ENCODE results near the gene CYSRT1. TPM values are rescaled to one million over a fixed set of nuclear protein-coding genes. Genes with fewer than 3 reads are reported as not detected.
A peak's percentile ranks its signal among the peaks of the same experiment; 100 is the strongest.
"Not testable (repeated sequence)": the region's sequence is repeated elsewhere in the genome, so short reads cannot be mapped to it uniquely, and the experiment has no call there.

CYSRT1 gene
- total RNA-seq, 1 donor from 2014 or later, result 3.9 TPM

DNA sequence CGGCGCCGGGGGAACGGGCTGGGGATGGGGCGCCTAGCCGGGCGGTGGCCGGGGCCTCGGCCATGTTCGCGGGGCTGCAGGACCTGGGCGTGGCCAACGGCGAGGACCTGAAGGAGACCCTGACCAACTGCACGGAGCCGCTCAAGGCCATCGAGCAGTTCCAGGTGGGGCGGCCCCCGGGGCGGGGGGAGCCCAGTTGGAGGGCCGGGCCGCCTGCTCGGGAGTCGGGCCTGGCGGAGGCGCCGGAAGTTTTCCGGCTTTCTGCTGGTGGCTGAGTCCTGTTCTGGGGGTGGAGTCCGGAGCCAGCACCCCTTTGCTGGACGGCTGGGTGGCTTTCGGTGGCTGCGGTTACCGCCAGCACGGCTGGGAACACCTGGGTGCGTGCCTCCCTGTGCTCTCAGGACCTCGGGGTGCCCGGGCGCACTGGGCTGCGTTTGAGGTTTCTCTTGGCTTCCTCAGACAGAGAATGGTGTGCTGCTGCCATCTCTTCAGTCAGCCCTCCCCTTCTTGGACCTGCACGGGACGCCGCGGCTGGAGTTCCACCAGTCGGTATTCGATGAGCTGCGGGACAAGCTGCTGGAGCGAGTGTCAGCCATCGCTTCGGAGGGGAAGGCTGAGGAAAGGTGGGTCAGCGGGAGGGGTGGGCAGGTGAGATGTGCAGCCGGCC is 30.6 kb downstream of the CYSRT1 start:
- DNase-seq (ENCODE audit: low read depth) (no peak), FAIRE-seq (no peak)
- H3K4me3 ChIP-seq (ENCODE audit: low read depth, low read length), result peak overlapping the region; percentile 89
- H3K36me3 ChIP-seq (ENCODE audit: control insufficient read depth, insufficient read depth, low read length), result peaks cover 9% of the 10 kb centered on the region
- TF ChIP-seq, protein P1, sequence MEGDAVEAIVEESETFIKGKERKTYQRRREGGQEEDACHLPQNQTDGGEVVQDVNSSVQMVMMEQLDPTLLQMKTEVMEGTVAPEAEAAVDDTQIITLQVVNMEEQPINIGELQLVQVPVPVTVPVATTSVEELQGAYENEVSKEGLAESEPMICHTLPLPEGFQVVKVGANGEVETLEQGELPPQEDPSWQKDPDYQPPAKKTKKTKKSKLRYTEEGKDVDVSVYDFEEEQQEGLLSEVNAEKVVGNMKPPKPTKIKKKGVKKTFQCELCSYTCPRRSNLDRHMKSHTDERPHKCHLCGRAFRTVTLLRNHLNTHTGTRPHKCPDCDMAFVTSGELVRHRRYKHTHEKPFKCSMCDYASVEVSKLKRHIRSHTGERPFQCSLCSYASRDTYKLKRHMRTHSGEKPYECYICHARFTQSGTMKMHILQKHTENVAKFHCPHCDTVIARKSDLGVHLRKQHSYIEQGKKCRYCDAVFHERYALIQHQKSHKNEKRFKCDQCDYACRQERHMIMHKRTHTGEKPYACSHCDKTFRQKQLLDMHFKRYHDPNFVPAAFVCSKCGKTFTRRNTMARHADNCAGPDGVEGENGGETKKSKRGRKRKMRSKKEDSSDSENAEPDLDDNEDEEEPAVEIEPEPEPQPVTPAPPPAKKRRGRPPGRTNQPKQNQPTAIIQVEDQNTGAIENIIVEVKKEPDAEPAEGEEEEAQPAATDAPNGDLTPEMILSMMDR (IDR thresholded peaks at IDR 0.05; ENCODE audit: insufficient read depth, low read length, severe bottlenecking), result no peak
- no peaks in the 10 kb centered on the region for H3K27me3 ChIP-seq (ENCODE audit: control insufficient read depth, insufficient read depth, low read length)

DNA sequence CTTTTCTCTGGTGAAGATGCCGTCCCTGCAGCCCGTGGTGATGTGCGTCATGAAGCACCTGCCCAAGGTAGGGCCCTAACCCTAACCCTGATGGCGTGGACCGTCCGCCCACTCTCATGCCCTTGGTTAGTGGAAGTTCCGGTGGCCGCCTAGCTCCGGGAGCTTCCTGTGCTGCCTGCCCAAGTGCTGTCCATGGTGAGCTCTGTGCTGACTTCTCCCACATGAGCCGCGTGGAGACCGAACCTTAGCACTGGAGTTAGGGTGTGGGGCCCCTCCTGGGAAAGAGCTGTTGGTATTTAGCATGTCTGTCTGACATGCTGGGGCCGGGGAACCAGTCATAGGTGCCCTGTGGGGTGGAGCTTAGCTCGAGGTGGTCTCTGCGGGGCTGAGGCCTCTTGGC is 31.4 kb downstream of the CYSRT1 start:
- H3K36me3 ChIP-seq (ENCODE audit: control insufficient read depth, insufficient read depth, low read length), result peaks cover 9% of the 10 kb centered on the region
- FAIRE-seq, result no peak
- TF ChIP-seq, protein P1 (IDR thresholded peaks at IDR 0.05; ENCODE audit: insufficient read depth, low read length, severe bottlenecking), result no peak
- no peak for DNase-seq (ENCODE audit: low read depth)
- H3K27me3 ChIP-seq (ENCODE audit: control insufficient read depth, insufficient read depth, low read length), result no peaks in the 10 kb centered on the region
- peak overlapping the region; percentile 89 for H3K4me3 ChIP-seq (ENCODE audit: low read depth, low read length)

DNA sequence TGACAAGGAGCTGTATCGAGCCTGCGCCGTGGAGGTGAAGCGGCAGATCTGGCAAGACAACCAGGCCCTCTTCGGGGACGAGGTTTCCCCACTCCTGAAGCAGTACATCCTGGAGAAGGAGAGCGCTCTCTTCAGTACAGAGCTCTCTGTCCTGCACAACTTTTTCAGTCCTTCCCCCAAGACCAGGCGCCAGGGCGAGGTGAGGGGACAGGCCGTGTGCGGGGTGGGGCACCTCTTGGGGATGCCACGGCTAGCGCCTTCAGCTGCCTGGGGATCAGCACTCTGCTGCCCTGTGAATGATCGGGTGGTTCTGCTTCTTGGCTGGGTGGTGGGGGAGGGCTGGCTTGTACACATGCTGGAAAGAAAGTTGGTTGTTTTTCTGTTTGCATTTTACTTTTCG is 31.9 kb downstream of the CYSRT1 start:
- Histone ChIP-seq H3K4me3 (ENCODE audit: low read depth, low read length) (no peak overlapping the region), H3K27me3 (ENCODE audit: control insufficient read depth, insufficient read depth, low read length) (no peaks in the 10 kb centered on the region), H3K36me3 (ENCODE audit: control insufficient read depth, insufficient read depth, low read length) (peaks cover 9% of the 10 kb centered on the region)
- TF ChIP-seq, protein P1 (IDR thresholded peaks at IDR 0.05; ENCODE audit: insufficient read depth, low read length, severe bottlenecking), result no peak
- no peak for FAIRE-seq
- DNase-seq (ENCODE audit: low read depth), result no peak

DNA sequence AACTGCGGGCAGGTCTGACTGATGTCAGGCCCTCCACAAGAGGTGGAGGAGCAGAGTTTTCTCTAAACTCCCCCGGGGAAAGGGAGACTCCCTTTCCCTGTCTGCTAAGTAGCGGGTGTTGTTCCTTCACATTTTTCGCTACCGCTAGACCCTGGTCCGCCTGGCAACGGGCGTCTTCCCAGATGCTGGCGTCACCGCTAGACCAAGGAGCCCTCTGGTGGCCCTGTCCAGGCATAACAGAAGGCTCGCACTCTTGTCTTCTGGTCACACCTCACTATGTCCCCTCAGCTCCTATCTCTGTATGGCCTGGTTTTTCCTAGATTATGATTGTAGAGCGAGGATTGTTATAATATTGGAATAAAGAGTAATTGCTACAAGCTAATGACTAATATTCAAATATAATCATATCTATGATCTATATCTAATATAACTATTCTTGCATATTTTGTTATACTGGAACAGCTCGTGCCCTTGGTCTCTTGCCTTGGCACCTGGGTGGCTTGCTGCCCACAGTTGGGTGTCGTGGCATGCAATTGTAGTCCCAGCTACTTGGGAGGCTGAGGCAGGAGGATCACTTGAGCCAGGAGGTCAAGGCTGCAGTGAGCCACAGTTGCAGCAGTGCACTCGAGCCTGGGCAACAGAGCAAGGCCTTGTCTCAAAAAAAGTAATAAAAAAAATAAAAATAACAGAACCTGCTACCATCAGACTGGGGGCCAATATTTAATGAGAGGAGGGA is 37.4 kb downstream of the CYSRT1 start:
- not testable (repeated sequence) for DNase-seq (ENCODE audit: low read depth); H3K4me3 ChIP-seq (ENCODE audit: low read depth, low read length); H3K27me3 ChIP-seq (ENCODE audit: control insufficient read depth, insufficient read depth, low read length); FAIRE-seq
- H3K36me3 ChIP-seq (ENCODE audit: control insufficient read depth, insufficient read depth, low read length), result peaks cover 24% of the 10 kb centered on the region
- TF ChIP-seq, protein P1 (IDR thresholded peaks at IDR 0.05; ENCODE audit: insufficient read depth, low read length, severe bottlenecking), result peak; percentile 31

DNA sequence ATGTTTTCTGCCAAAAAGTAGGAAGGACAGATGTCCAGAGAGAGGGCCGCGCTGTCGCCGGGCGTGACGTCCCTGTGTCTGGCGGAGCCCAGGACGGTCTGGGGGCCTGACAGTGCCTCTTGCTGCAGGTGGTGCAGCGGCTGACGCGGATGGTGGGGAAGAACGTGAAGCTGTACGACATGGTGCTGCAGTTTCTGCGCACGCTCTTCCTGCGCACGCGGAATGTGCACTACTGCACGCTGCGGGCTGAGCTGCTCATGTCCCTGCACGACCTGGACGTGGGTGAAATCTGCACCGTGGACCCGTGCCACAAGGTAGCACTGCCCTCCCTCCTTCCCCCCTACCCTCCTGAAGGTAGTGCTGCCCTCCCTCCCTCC is 37.9 kb downstream of the CYSRT1 start:
- Histone ChIP-seq H3K4me3 (ENCODE audit: low read depth, low read length) (no peak overlapping the region), H3K27me3 (ENCODE audit: control insufficient read depth, insufficient read depth, low read length) (no peaks in the 10 kb centered on the region), H3K36me3 (ENCODE audit: control insufficient read depth, insufficient read depth, low read length) (peaks cover 26% of the 10 kb centered on the region)
- no peak for DNase-seq (ENCODE audit: low read depth)
- TF ChIP-seq, protein P1 (IDR thresholded peaks at IDR 0.05; ENCODE audit: insufficient read depth, low read length, severe bottlenecking), result no peak
- FAIRE-seq, result no peak
